Stomach (tissue), 9 donors: ENCODE results near the gene SLC24A4. TPM values are rescaled to one million over a fixed set of nuclear protein-coding genes. Genes with fewer than 3 reads are reported as not detected.

ENCODE experiments used
- DNase-seq, 2 donors: peaks; one replicate each; pipeline versions ENCODE4 v3.0.0 to v3.0.0-alpha.2; 2013 to 2019
- H3K27ac ChIP-seq, 5 donors: fragments of 200-600 bp in 4 of 5; sonication (generic) in 4 of 5; one replicate each; pipeline ENCODE4 v1.5.1; 2013 to 2019; ENCODE audit warnings: mild to moderate bottlenecking in 1 of 5, moderate library complexity in 1 of 5
- H3K27me3 ChIP-seq, 3 donors: fragments of 200-600 bp; sonication (generic); one replicate each; pipeline ENCODE4 v1.5.1; 2017 to 2019; ENCODE audit warnings: mixed run types in 1 of 3
- H3K36me3 ChIP-seq, 4 donors: fragments of 200-600 bp; sonication (generic); 1 replicate in 3 of 4; 2 replicates in 1 of 4; pipeline ENCODE4 v1.5.1; 2016 to 2019
- H3K4me1 ChIP-seq, 4 donors: fragments of 200-600 bp; sonication (generic); one replicate each; pipeline ENCODE4 v1.5.1; 2016 to 2019
- H3K4me3 ChIP-seq, 4 donors: fragments of 200-600 bp; sonication (generic) in 3 of 4; one replicate each; pipeline ENCODE4 v1.5.1; 2016 to 2019; ENCODE audit warnings: mild to moderate bottlenecking in 1 of 4
- H3K9me3 ChIP-seq, 4 donors: fragments of 200-600 bp; sonication (generic); one replicate each; pipeline ENCODE4 v1.5.1; 2016 to 2019
- EP300 ChIP-seq: sonication (generic); formaldehyde crosslinking; IDR thresholded peaks from one replicate; pipeline ENCODE4 v1.6.1; 2017; ENCODE audit warnings: antibody characterized with exemption
- POLR2A ChIP-seq, 4 donors: fragments of 450-650 bp; IDR thresholded peaks; one replicate each; pipeline ENCODE4 v1.6.1; 2016; ENCODE audit warnings: antibody characterized with exemption in 4 of 4, control low read depth in 2 of 4, mild to moderate bottlenecking in 1 of 4, moderate library complexity in 1 of 4
- POLR2AphosphoS5 ChIP-seq, 3 donors: sonication (generic); formaldehyde crosslinking; IDR thresholded peaks; one replicate each; pipeline ENCODE4 v1.6.1; 2016; ENCODE audit warnings: antibody characterized with exemption in 3 of 3
- WGBS, 5 donors: extraction: QIAGEN DNeasy Blood & Tissue Kit in 3 of 5; methylation state at CpG; one replicate each; pipeline versions ENCODE4 v1.1.5 to v1.1.7; 2013 to 2018; 5-methylcytosine and 5-hydroxymethylcytosine counted together
- intact Hi-C: fragments of 100-400 bp; cut with DNase I; formaldehyde crosslinking; loops from one replicate; pipeline ENCODE4 v1.15.1; 2023; ENCODE audit warnings: low total_unique reads
- polyA plus RNA-seq, 3 donors: library from polyadenylated mRNA; stranded (reverse); fragments of 200-250 nt; gene quantifications; one replicate each; pipeline ENCODE4 v1.2.3, GENCODE V29; 2013
- total RNA-seq, 5 donors: library from RNA; depleted of rRNA; stranded (reverse); fragments of >200 nt; gene quantifications; one replicate each; pipeline versions ENCODE4 v1.1.0 to v1.2.3, GENCODE V29; 2014 to 2016
- TF ChIP-seq, protein P1 (sequence below), 7 experiments: fragments of 450-650 bp in 4 of 7; fragments of 200-600 bp in 3 of 7; sonication (generic) in 3 of 7; IDR thresholded peaks; one replicate each; pipeline ENCODE4 v1.5.1; 2016 to 2019; ENCODE audit warnings: antibody characterized with exemption in 7 of 7, control low read depth in 2 of 7, mild to moderate bottlenecking in 1 of 7
- donor health status: healthy with polysubstance abuse.
- donor health status: Bipolar disorder and iron deficiency.
- donor health status: healthy.

The SLC24A4 gene
- total and polyA plus RNA-seq, 8 donors = 0.08 to 0.92 (median 0.38) TPM; not detected in 4

DNA sequence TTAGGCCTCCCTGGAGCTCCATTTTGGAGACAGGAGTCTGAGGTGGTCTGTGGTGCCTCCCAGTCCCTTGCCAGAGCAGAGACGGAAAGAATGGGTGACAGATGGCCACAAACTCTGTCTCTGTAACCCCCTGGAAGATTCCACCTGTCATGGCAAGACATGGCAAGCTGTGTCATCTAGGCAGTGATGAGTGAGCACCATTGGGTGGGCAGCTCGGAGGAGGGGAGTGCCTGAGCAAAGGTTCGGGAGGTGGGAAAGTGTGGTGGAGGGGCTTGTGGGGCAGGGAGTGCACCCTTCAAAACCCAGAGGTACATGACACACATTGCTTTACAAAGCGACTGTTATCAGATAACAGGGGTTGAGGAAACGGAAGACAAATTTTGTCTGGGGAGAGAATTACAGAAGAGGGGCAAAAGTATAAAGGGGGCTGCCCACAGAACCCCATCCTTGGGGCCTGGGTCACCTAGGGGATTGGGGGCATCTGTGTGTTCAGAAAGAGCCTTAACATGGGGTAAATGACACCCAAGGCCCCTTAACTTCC lies 194.1 kb downstream of the SLC24A4 start:
- no peak overlapping the region for H3K4me3 ChIP-seq
- intact Hi-C loops = no loop called here
- H3K27ac ChIP-seq = peak overlapping the region in 2 of 5 donors; percentile 90
- no peaks in the 10 kb centered on the region for H3K9me3 ChIP-seq
- TF ChIP-seq POLR2A (IDR thresholded peaks at IDR 0.05) = no peak
- TF ChIP-seq POLR2AphosphoS5 (IDR thresholded peaks at IDR 0.05) = no peak
- TF ChIP-seq, protein P1, sequence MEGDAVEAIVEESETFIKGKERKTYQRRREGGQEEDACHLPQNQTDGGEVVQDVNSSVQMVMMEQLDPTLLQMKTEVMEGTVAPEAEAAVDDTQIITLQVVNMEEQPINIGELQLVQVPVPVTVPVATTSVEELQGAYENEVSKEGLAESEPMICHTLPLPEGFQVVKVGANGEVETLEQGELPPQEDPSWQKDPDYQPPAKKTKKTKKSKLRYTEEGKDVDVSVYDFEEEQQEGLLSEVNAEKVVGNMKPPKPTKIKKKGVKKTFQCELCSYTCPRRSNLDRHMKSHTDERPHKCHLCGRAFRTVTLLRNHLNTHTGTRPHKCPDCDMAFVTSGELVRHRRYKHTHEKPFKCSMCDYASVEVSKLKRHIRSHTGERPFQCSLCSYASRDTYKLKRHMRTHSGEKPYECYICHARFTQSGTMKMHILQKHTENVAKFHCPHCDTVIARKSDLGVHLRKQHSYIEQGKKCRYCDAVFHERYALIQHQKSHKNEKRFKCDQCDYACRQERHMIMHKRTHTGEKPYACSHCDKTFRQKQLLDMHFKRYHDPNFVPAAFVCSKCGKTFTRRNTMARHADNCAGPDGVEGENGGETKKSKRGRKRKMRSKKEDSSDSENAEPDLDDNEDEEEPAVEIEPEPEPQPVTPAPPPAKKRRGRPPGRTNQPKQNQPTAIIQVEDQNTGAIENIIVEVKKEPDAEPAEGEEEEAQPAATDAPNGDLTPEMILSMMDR (IDR thresholded peaks at IDR 0.05) = no peak
- TF ChIP-seq EP300 = no peak
- H3K27me3 ChIP-seq = peaks cover 0 to 23% (median 20%) of the 10 kb centered on the region in 3 donors
- WGBS, 5 donors = 61 to 91% (median 66%) methylated on average over 5 of the region's 5 CpGs
- no peak for DNase-seq
- H3K36me3 ChIP-seq = no peaks in the 10 kb centered on the region
- H3K4me1 ChIP-seq = peaks cover 0 to 74% (median 42%) of the 10 kb centered on the region in 4 donors

DNA sequence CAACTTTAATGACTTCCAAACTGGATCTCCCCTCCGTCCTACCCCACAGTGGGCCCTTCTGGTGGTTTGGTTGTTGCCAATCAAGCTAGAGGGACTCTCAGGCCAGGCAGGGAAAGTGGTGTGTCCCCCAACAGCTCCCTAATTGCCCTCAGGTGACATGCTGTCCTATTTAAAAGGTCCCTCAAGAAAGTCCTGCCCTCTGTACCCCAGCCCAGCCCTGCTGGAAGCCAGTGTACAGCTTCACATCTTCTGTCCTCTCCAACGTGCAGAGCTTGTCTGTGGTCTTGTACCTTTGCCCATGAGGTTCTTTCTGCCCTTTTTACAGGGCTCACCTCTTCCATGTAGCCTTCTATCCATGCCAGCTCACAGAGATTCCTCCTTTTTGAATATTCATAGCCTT lies 194.8 kb downstream of the SLC24A4 start:
- Histone ChIP-seq H3K4me3 (no peak overlapping the region), H3K27me3 (peaks cover 0 to 22% (median 20%) of the 10 kb centered on the region in 3 donors), H3K36me3 (no peaks in the 10 kb centered on the region), H3K4me1 (peaks cover 0 to 68% (median 39%) of the 10 kb centered on the region in 4 donors), H3K27ac (peak overlapping the region in 2 of 5 donors; percentile 15 to 90), H3K9me3 (no peaks in the 10 kb centered on the region)
- intact Hi-C loops = no loop called here
- TF ChIP-seq POLR2AphosphoS5 (IDR thresholded peaks at IDR 0.05) (no peak), POLR2A (IDR thresholded peaks at IDR 0.05) (no peak), EP300 (no peak)
- TF ChIP-seq, protein P1 (IDR thresholded peaks at IDR 0.05) = no peak
- no peak for DNase-seq
- 56 to 74% (median 64%) methylated on average over 2 of the region's 2 CpGs for WGBS, 5 donors

DNA sequence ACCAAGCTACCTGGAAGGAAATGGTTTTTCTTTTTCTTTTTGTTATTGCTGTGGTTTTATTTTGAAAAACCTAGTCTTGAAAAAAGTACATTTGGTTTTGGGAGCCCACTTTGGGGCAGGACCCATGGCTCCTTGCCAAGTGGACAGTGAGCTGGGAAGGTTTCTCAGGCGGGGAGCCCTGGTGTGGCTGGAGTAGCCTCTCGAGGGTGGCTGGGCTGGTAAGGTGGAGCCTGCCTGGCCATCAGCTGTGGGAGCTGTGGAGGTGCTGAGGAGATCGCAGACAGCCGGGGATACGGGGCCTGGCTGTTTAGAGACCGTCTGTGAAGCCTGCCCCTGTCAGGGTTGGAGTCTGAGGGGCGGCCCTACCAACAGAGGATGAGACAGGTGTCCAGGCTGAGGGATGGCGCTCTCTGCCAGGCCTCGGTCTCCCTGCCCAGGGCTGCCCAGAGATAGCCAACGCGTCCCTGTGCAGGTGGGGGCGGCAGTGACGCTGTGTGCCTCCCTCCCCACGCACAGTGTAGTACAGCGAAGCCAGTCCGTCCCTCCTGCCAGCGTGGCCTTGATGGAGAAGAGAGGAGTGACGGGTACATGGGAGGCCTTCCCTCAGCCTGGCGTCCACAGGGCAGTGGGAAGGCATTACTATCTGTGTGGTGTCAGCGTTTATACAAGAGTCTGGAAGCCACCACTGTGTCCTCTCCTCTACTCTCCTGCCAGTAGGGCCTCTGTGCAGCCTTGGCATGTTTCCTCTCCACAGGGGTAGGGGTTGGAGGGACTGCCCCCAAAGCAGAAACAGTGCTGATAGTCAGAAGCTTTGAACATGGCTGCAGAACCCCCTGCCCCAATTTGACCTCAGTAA lies 196.5 kb downstream of the SLC24A4 start:
- TF ChIP-seq POLR2A (IDR thresholded peaks at IDR 0.05) (no peak), POLR2AphosphoS5 (IDR thresholded peaks at IDR 0.05) (no peak), EP300 (no peak)
- TF ChIP-seq, protein P1 (IDR thresholded peaks at IDR 0.05) = no peak
- peaks cover 0 to 5% (median 5%) of the 10 kb centered on the region in 3 donors for H3K27me3 ChIP-seq
- H3K4me1 ChIP-seq = peaks cover 0 to 76% (median 39%) of the 10 kb centered on the region in 4 donors
- no peak for DNase-seq
- H3K27ac ChIP-seq = peak overlapping the region in 3 of 5 donors; percentile 50 to 65 (median 63)
- intact Hi-C loops = no loop called here
- H3K4me3 ChIP-seq = no peak overlapping the region
- H3K36me3 ChIP-seq = no peaks in the 10 kb centered on the region
- WGBS, 5 donors = 79 to 88% (median 83%) methylated on average over 16 to 20 of the region's 20 CpGs
- H3K9me3 ChIP-seq = no peaks in the 10 kb centered on the region

DNA sequence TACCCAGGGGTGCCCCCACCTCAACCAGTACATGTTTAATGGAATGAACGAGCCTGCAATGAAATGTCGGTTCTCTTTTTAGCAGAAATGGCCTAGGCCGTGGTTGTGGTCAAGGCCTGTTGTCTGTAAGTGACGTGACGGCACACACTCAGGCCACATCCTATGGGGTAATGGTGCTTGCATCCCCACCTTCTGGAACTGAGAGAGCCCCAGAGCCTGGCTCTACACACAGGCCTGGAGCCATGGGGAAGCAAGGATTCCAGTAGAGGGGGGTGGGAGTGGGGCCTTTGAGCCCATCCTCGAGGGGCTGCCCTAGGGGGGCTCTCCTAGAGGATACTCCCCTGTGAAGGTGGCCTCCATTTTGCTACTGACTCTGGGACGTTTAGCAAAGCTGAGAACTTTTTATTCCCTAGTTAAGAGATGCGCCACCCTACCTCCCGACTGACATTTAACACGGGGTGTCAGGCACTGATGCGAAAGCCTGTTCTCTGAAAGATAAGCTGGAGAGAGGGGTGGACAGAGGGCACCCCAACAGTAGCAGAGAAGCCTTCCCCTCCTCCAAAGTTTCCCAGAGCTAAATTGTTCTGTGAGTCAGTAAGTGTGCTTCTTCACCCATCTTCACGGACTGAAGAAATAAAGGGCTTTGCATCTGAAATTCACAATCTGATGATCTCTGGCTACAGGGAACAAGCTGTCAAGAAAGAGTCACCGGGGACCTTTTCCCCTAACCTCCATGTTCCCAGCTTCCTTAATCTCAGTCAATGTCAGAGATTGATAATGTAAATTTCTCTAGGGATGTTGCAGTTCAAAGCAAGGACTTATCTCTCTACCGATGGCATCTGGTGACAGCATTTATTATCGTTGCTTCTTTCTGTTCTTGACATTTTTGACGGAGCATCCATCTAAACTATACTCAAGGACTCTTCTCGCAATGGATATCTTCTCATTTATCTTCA lies 197.4 kb downstream of the SLC24A4 start:
- Histone ChIP-seq H3K4me3 (no peak overlapping the region), H3K9me3 (no peaks in the 10 kb centered on the region), H3K36me3 (no peaks in the 10 kb centered on the region), H3K27me3 (no peaks in the 10 kb centered on the region), H3K4me1 (peaks cover 0 to 76% (median 40%) of the 10 kb centered on the region in 4 donors), H3K27ac (peak overlapping the region in 3 of 5 donors; percentile 50 to 65 (median 63))
- DNase-seq = no peak
- intact Hi-C loops = no loop called here
- TF ChIP-seq EP300 (no peak), POLR2AphosphoS5 (IDR thresholded peaks at IDR 0.05) (no peak), POLR2A (IDR thresholded peaks at IDR 0.05) (no peak)
- TF ChIP-seq, protein P1 (IDR thresholded peaks at IDR 0.05) = no peak
- WGBS, 5 donors = 79 to 88% (median 82%) methylated on average over 12 to 17 of the region's 17 CpGs
